Mucosa of descending colon (tissue), 3 donors: ENCODE measurements around the gene PADI3. TPM values are rescaled to one million over a fixed set of nuclear protein-coding genes. Genes with fewer than 3 reads are reported as not detected.

Experiments
- ATAC-seq: fragments of 200-7000 bp; cut with Tn5 transposase; one replicate; pipeline ENCODE4 v1.9.1; 2020; ENCODE audit warnings: mild to moderate bottlenecking, moderate library complexity
- DNase-seq, 3 donors: peaks; one replicate each; pipeline ENCODE4 v3.0.0-alpha.2; 2020
- H3K36me3 ChIP-seq: fragments of 200-600 bp; one replicate; pipeline ENCODE4 v1.8.0; 2021; ENCODE audit warnings: low read depth, mild to moderate bottlenecking
- H3K4me1 ChIP-seq: fragments of 200-600 bp; one replicate; pipeline ENCODE4 v1.8.0; 2021; ENCODE audit warnings: low read depth, mild to moderate bottlenecking
- H3K4me3 ChIP-seq: fragments of 200-600 bp; one replicate; pipeline ENCODE4 v1.8.0; 2021; ENCODE audit warnings: mild to moderate bottlenecking
- H3K9me3 ChIP-seq: fragments of 200-600 bp; one replicate; pipeline ENCODE4 v1.8.0; 2021; ENCODE audit warnings: mild to moderate bottlenecking
- CTCF ChIP-seq: fragments of 200-600 bp; IDR thresholded peaks from one replicate; pipeline ENCODE4 v1.8.0; 2022; ENCODE audit warnings: antibody characterized with exemption, mild to moderate bottlenecking
- intact Hi-C, 2 donors: fragments of 100-400 bp; cut with DNase I in 1 of 2; cut with micrococcal nuclease in 1 of 2; formaldehyde crosslinking; loops; one replicate each; pipeline versions ENCODE4 v1.11.0 to v1.11.1; 2022; cut with DNase I, micrococcal nuclease
- total RNA-seq, 3 donors: library from RNA; stranded (reverse); fragmentation: NEBNext Ultra II Directional in 2 of 3; extraction: Animal tissue kit (Norgen Biotek cat#: 25700) in 2 of 3; gene quantifications; one replicate each; pipeline versions ENCODE4 v1.2.1 to v1.2.4, GENCODE V29; 2021 to 2023
- donor health status: DM: no; HTN: no; CAD: no; lungs with moderate emphysema.
- donor health status: DM: no; HTN: no; CAD: no.
- donor health status: DM: no; HTN: yes; CAD: no.

The PADI3 gene
- total RNA-seq, 3 donors from 2014 or later = 0.09 to 0.17 TPM; not detected in 1

GRCh38 chr1:17281775-17282181 is 32.9 kb downstream of the PADI3 start:
- ATAC-seq (no peak), DNase-seq (no peak)
- no peaks in the 10 kb centered on the region for H3K9me3 ChIP-seq
- H3K4me1 ChIP-seq = no peaks in the 10 kb centered on the region
- intact Hi-C loops = no loop called here
- no peaks in the 10 kb centered on the region for H3K36me3 ChIP-seq
- TF ChIP-seq CTCF = no peak
- no peak overlapping the region for H3K4me3 ChIP-seq

GRCh38 chr1:17282836-17283235 is 33.9 kb downstream of the PADI3 start:
- H3K9me3 ChIP-seq = no peaks in the 10 kb centered on the region
- H3K36me3 ChIP-seq = no peaks in the 10 kb centered on the region
- H3K4me3 ChIP-seq = no peak overlapping the region
- DNase-seq (no peak), ATAC-seq (no peak)
- intact Hi-C loops = no loop called here
- H3K4me1 ChIP-seq = no peaks in the 10 kb centered on the region
- no peak for TF ChIP-seq CTCF

- intact Hi-C loops = no loop called here
- no peak for ATAC-seq
- no peak overlapping the region for H3K4me3 ChIP-seq
- H3K9me3 ChIP-seq = no peaks in the 10 kb centered on the region
- no peaks in the 10 kb centered on the region for H3K36me3 ChIP-seq
- DNase-seq = no peak
- TF ChIP-seq CTCF = no peak
- no peaks in the 10 kb centered on the region for H3K4me1 ChIP-seq
These were observed 37.7 kb downstream of the PADI3 start for GRCh38 chr1:17286646-17287045.

- H3K9me3 ChIP-seq = no peaks in the 10 kb centered on the region
- ATAC-seq = no peak
- intact Hi-C loops = no loop called here
- no peak for TF ChIP-seq CTCF
- DNase-seq = no peak
- H3K36me3 ChIP-seq = no peaks in the 10 kb centered on the region
- H3K4me3 ChIP-seq = no peak overlapping the region
- no peaks in the 10 kb centered on the region for H3K4me1 ChIP-seq
These were observed 38.4 kb downstream of the PADI3 start for GRCh38 chr1:17287130-17287776.

GRCh38 chr1:17289721-17290120 is 40.8 kb downstream of the PADI3 start:
- H3K36me3 ChIP-seq = no peaks in the 10 kb centered on the region
- no peak overlapping the region for H3K4me3 ChIP-seq
- H3K4me1 ChIP-seq = no peaks in the 10 kb centered on the region
- H3K9me3 ChIP-seq = no peaks in the 10 kb centered on the region
- no peak for DNase-seq
- no peak for ATAC-seq
- TF ChIP-seq CTCF = no peak
- intact Hi-C loops = no loop called here

- ATAC-seq (no peak), DNase-seq (no peak)
- no peak for TF ChIP-seq CTCF
- intact Hi-C loops = no loop called here
- Histone ChIP-seq H3K9me3 (no peaks in the 10 kb centered on the region), H3K4me1 (no peaks in the 10 kb centered on the region), H3K36me3 (no peaks in the 10 kb centered on the region), H3K4me3 (no peak overlapping the region)
These were observed 41.7 kb downstream of the PADI3 start for GRCh38 chr1:17290553-17290952.
